SW 1271 (cell line): ENCODE results near the gene PPP1R37.

Experiments
- DNase-seq, 2 experiments: peaks; one replicate each; lab custom pipeline; 2025; lab: John Stamatoyannopoulos, UW

Gene PPP1R37

GRCh38 chr19:45137179-45137761 lies 44.3 kb downstream of the PPP1R37 start:
- DNase-seq = no peak

- DNase-seq = no peak
Measured at GRCh38 chr19:45138303-45138751, 45.3 kb downstream of the PPP1R37 start.

- DNase-seq = no peak
Measured at GRCh38 chr19:45139286-45140143, 46.5 kb downstream of the PPP1R37 start.

- DNase-seq = no peak
Measured at GRCh38 chr19:45140144-45140503, 47.1 kb downstream of the PPP1R37 start.

GRCh38 chr19:45140533-45140932 lies 47.6 kb downstream of the PPP1R37 start:
- no peak for DNase-seq

GRCh38 chr19:45141203-45141900 lies 48.4 kb downstream of the PPP1R37 start:
- no peak for DNase-seq

- no peak for DNase-seq
Measured at GRCh38 chr19:45142016-45142725, 49.2 kb downstream of the PPP1R37 start.

GRCh38 chr19:45142726-45143110 lies 49.7 kb downstream of the PPP1R37 start:
- no peak for DNase-seq

GRCh38 chr19:45144431-45145269 lies 51.7 kb downstream of the PPP1R37 start:
- DNase-seq = no peak

GRCh38 chr19:45145270-45146189 lies 52.6 kb downstream of the PPP1R37 start:
- DNase-seq = no peak

- no peak for DNase-seq
Measured at GRCh38 chr19:45146251-45146650, 53.3 kb downstream of the PPP1R37 start.

GRCh38 chr19:45146741-45147205 lies 53.8 kb downstream of the PPP1R37 start:
- DNase-seq = no peak

- no peak for DNase-seq
Measured at GRCh38 chr19:45147835-45148676, 55.1 kb downstream of the PPP1R37 start.

GRCh38 chr19:45149129-45149528 lies 56.1 kb downstream of the PPP1R37 start:
- no peak for DNase-seq

- no peak for DNase-seq
Measured at GRCh38 chr19:45150180-45150579, 57.2 kb downstream of the PPP1R37 start.

- no peak for DNase-seq
Measured at GRCh38 chr19:45150751-45151281, 57.8 kb downstream of the PPP1R37 start.

GRCh38 chr19:45151320-45151719 lies 58.3 kb downstream of the PPP1R37 start:
- no peak for DNase-seq

- no peak for DNase-seq
Measured at GRCh38 chr19:45151821-45152503, 59.0 kb downstream of the PPP1R37 start.
